HG02588 (cell line): ENCODE data around the gene LAPTM5.

Experiments used
- ATAC-seq: cut with Tn5 transposase; IDR thresholded peaks from one replicate; pipeline ENCODE4 v1.9.1; 2021; ENCODE audit warnings: mild to moderate bottlenecking, moderate library complexity; ENCODE audit not compliant: unreplicated experiment

Gene LAPTM5

GRCh38 chr1:30745156-30745833 is 12.3 kb downstream of the LAPTM5 start:
- no peak for ATAC-seq

- ATAC-seq = peak; percentile 28
Measured at GRCh38 chr1:30744060-30744756, 13.4 kb downstream of the LAPTM5 start.

- ATAC-seq = peak; percentile 24
Measured at GRCh38 chr1:30743584-30744059, 14.0 kb downstream of the LAPTM5 start.

- ATAC-seq = no peak
Measured at GRCh38 chr1:30742963-30743559, 14.5 kb downstream of the LAPTM5 start.

- no peak for ATAC-seq
Measured at GRCh38 chr1:30742300-30742962, 15.1 kb downstream of the LAPTM5 start.

- no peak for ATAC-seq
Measured at GRCh38 chr1:30741239-30741894, 16.2 kb downstream of the LAPTM5 start.

GRCh38 chr1:30740251-30741238 is 17.0 kb downstream of the LAPTM5 start:
- ATAC-seq = no peak

GRCh38 chr1:30739601-30740000 is 18.0 kb downstream of the LAPTM5 start:
- no peak for ATAC-seq

- no peak for ATAC-seq
Measured at GRCh38 chr1:30738715-30739559, 18.6 kb downstream of the LAPTM5 start.

- ATAC-seq = no peak
Measured at GRCh38 chr1:30738040-30738714, 19.4 kb downstream of the LAPTM5 start.

- no peak for ATAC-seq
Measured at GRCh38 chr1:30737357-30738039, 20.1 kb downstream of the LAPTM5 start.

- ATAC-seq = no peak
Measured at GRCh38 chr1:30735668-30736498, 21.7 kb downstream of the LAPTM5 start.

- ATAC-seq = no peak
Measured at GRCh38 chr1:30735124-30735523, 22.4 kb downstream of the LAPTM5 start.

- no peak for ATAC-seq
Measured at GRCh38 chr1:30734580-30734979, 23.0 kb downstream of the LAPTM5 start.

- no peak for ATAC-seq
Measured at GRCh38 chr1:30734106-30734505, 23.5 kb downstream of the LAPTM5 start.

- ATAC-seq = no peak
Measured at GRCh38 chr1:30733493-30733892, 24.1 kb downstream of the LAPTM5 start.
